Measurements from ENCODE around the gene HDGF.

DNA sequence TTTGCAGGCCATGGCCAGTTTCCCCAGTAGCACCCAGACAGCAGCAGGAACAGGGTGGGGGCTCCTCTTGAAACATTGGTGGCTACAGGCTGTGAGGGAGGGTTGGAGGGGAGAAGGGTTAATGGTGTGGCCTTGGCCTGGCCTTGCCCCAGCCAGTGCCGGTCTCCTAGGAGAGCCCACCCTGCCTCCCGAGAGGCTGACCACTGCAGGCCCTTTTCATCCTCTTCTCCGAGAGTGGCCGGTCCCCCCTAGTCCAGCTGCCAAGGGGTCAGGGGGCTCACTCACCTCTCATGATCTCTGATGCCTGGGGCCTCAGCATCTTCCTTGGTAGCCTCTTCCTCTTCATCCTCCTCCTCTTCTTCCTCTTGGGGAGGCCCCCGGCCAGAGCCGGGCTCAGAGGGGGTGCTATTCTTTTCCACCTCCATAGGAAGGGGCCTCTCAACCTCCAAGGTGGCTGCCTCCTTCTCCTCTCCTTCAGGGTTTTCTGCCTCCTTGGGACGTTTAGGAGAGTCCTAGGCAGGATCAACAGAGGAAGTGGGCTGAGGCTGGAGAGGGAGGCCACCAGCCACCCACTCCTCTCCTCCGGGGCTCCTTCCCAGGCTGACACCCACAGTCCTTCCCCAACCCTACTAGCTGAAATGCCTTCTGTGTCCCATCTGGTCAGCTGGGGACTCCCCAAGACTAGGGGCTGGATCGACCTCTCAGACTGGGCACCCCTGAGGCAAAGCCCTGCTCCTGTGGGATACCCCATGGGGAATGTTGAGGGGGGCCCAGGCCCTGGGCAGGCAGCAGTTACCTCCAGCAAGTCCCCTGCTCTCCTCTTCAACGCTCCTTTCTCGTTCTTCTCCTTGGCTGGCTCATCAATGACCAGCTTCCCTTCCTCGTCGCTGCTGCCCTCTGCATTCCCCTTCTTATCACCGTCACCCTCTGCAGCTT, 7.8 kb downstream of the HDGF start:
- TF ChIP-seq, protein P1, sequence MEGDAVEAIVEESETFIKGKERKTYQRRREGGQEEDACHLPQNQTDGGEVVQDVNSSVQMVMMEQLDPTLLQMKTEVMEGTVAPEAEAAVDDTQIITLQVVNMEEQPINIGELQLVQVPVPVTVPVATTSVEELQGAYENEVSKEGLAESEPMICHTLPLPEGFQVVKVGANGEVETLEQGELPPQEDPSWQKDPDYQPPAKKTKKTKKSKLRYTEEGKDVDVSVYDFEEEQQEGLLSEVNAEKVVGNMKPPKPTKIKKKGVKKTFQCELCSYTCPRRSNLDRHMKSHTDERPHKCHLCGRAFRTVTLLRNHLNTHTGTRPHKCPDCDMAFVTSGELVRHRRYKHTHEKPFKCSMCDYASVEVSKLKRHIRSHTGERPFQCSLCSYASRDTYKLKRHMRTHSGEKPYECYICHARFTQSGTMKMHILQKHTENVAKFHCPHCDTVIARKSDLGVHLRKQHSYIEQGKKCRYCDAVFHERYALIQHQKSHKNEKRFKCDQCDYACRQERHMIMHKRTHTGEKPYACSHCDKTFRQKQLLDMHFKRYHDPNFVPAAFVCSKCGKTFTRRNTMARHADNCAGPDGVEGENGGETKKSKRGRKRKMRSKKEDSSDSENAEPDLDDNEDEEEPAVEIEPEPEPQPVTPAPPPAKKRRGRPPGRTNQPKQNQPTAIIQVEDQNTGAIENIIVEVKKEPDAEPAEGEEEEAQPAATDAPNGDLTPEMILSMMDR (conservative IDR thresholded peaks at IDR 0.05 in 1 of 2, IDR thresholded peaks at IDR 0.05 in 1 of 2; ENCODE audit: low read depth in 1 of 2, low read length in 2 of 2), result no peak
- no peak for TF ChIP-seq EZH2 (IDR thresholded peaks at IDR 0.05; ENCODE audit: low read length, missing control alignments)
